Natural killer cell (primary cell): ENCODE measurements around the gene GPX4. TPM values are rescaled to one million over a fixed set of nuclear protein-coding genes. Genes with fewer than 3 reads are reported as not detected.
A peak's percentile ranks its signal among the peaks of the same experiment; 100 is the strongest.

Experiments
- ATAC-seq, 3 donors: fragments of 150-1000 bp in 2 of 3; fragments of 200-7000 bp in 1 of 3; cut with Tn5 transposase; 1 replicate in 1 of 3; 2 replicates in 2 of 3; pipeline ENCODE4 v1.10.0; 2021; ENCODE audit warnings: mild to moderate bottlenecking in 2 of 3, moderate library complexity in 2 of 3
- DNase-seq, 2 donors: peaks; one replicate each; pipeline versions ENCODE4 v3.0.0 to v3.0.0-alpha.2; 2013 to 2021; ENCODE audit warnings: mixed read lengths in 1 of 2
- H3K27ac ChIP-seq: one replicate; pipeline ENCODE4 v1.5.1; 2013; ENCODE audit warnings: mild to moderate bottlenecking, low read length
- H3K27me3 ChIP-seq: one replicate; pipeline ENCODE4 v1.6.1; 2013; ENCODE audit warnings: low read length; ENCODE audit not compliant: control insufficient read depth, insufficient read depth
- H3K36me3 ChIP-seq: one replicate; pipeline ENCODE4 v1.6.1; 2013; ENCODE audit warnings: low read length; ENCODE audit not compliant: control insufficient read depth, insufficient read depth
- H3K4me1 ChIP-seq: one replicate; pipeline ENCODE4 v1.6.1; 2013; ENCODE audit warnings: low read length; ENCODE audit not compliant: control insufficient read depth, insufficient read depth
- H3K4me3 ChIP-seq: one replicate; pipeline ENCODE4 v1.5.1; 2013; ENCODE audit warnings: low read length
- H3K9me3 ChIP-seq: one replicate; pipeline ENCODE4 v1.6.1; 2013; ENCODE audit warnings: low read length; ENCODE audit not compliant: control insufficient read depth, insufficient read depth
- H3K27ac Mint-ChIP-seq, 2 donors: one replicate each; pipeline ENCODE4 v1.8.0; 2022; ENCODE audit warnings: mild to moderate bottlenecking in 2 of 2, mixed read lengths in 2 of 2, moderate library complexity in 1 of 2
- H3K27me3 Mint-ChIP-seq, 2 donors: one replicate each; pipeline ENCODE4 v1.8.0; 2022; ENCODE audit warnings: low read depth in 2 of 2, mixed read lengths in 2 of 2
- H3K36me3 Mint-ChIP-seq: one replicate; pipeline ENCODE4 v1.8.0; 2022; ENCODE audit warnings: mixed read lengths
- H3K4me1 Mint-ChIP-seq, 2 donors: one replicate each; pipeline ENCODE4 v1.8.0; 2022; ENCODE audit warnings: mixed read lengths in 2 of 2
- H3K4me3 Mint-ChIP-seq: one replicate; pipeline ENCODE4 v1.8.0; 2022; ENCODE audit warnings: mild to moderate bottlenecking, moderate library complexity, mixed read lengths
- H3K9me3 Mint-ChIP-seq, 2 donors: one replicate each; pipeline ENCODE4 v1.8.0; 2022; ENCODE audit warnings: mixed read lengths in 2 of 2
- WGBS: methylation state at CpG from one replicate; pipeline ENCODE4 v1.1.7; 2013; ENCODE audit warnings: missing lambda C conversion rate; ENCODE audit not compliant: insufficient coverage; 5-methylcytosine and 5-hydroxymethylcytosine counted together
- intact Hi-C: fragments of 100-400 bp; cut with micrococcal nuclease; formaldehyde crosslinking; loops from one replicate; pipeline ENCODE4 v1.14.2; 2022
- total RNA-seq, 4 donors: library from RNA; stranded (reverse); fragments of 120-200 nt in 1 of 4; gene quantifications; one replicate each; pipeline versions ENCODE4 v1.2.3 to v1.2.4, GENCODE V29; 2013 to 2022
- TF ChIP-seq, protein P1 (sequence below): fragments of 200-600 bp; IDR thresholded peaks from one replicate; pipeline ENCODE4 v1.8.0; 2022; ENCODE audit warnings: antibody characterized with exemption

The GPX4 gene
- total RNA-seq, 3 donors from 2014 or later (not counting 1 experiment from before 2014, with no cell fraction given) = 108 to 126 (median 121) TPM

DNA sequence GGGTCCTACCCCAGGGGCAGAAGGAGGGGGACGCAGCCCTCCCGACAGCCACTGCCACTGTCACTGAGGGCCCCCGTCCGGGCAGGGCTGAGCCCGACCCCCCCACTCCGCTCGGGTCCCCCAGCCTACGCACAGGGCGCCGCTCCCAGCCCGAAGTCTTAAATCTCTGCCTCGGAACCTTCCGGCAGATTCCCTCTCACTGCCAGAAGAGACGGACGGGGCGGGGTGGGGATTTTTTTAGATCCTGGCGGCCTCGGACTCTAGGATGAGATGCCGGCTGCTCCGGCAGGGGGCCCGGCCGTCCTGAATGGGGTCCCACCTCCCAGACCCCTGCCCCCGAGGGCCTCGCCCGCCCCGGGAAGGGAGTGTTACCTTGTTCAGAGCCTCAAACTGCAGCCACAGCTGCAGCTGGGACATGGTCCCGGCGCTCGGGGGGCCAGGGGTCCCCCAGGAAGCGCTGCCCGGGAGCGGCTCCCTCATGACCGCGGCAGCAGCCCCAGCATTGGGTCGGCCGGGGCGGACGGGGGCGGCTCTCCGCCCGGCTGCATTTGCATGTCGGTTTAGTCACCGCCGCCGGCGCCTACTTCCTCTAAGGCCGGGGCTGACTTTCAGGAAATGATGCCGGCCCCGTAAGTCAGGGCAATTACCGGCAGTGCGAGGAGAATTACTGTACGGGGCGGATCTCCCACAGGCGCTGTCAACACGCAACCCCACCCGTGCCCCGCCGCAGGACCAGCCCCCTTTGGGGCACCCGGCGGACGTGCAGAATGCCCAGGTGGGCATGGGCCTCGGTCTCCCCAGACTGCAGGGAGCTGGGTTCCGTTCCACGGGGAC lies 28.1 kb downstream of the GPX4 start:
- peaks cover 6% of the 10 kb centered on the region for H3K36me3 ChIP-seq

DNA sequence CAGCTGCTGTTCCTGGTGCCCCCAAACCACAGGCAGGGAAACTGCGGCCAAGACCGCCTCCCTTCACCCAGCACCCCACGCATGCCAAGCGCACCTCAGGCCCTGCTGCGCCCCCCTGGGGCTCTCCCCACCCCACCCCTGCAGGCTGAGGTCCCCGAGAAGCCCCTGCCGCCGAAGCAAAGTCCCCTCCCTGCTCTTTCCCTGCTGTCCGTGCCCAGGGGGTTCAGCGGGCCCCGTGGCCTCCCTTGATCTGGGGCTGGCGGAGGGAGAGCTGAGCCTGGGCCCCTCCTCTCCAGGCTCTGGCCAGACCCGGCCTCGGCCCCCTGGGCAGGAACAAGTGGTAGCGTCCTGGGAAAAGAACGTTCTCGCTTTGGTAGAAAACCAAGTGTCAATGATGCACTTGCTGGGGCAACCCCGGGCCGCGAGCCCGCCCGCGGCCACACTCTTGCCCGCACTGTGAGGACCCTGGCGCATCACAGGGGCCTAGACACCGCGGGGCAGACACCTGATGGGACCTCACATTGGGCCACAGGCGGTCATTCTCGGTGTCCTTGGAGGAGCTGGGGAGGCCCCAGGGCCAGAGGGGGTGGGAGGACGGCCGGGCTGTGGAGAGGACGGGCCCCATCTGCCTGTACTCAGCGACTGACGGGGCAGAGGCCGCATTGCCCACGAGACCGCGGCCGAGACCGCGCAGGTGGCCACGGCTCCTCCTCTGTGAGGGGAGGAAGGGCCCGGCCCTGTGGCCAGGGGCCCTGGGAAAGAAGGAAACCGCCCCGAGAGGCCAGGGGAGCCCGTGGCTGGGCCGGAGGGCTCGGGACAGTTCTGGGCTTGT lies 29.0 kb downstream of the GPX4 start:
- H3K9me3 ChIP-seq = no peaks in the 10 kb centered on the region
- Mint-ChIP-seq H3K4me3 (peak overlapping the region; percentile 91), H3K27me3 (no peaks in the 10 kb centered on the region), H3K9me3 (no peaks in the 10 kb centered on the region), H3K27ac (peak overlapping the region; percentile 89 to 96), H3K36me3 (no peaks in the 10 kb centered on the region), H3K4me1 (peaks cover 8 to 45% of the 10 kb centered on the region in 2 donors)
- peak; percentile 73 to 77 for DNase-seq
- no peaks in the 10 kb centered on the region for H3K36me3 ChIP-seq
- peak overlapping the region; percentile 88 for H3K27ac ChIP-seq
- peak overlapping the region; percentile 91 for H3K4me3 ChIP-seq
- ATAC-seq = peak; percentile 46 to 63 (median 62)
- H3K27me3 ChIP-seq = no peaks in the 10 kb centered on the region
- intact Hi-C loops = loop anchor here (1.0 to 5.0 kb wide), 3 partner anchors 40 to 73 kb away; partner anchors contain the start of genes SBNO2 and STK11
- TF ChIP-seq, protein P1, sequence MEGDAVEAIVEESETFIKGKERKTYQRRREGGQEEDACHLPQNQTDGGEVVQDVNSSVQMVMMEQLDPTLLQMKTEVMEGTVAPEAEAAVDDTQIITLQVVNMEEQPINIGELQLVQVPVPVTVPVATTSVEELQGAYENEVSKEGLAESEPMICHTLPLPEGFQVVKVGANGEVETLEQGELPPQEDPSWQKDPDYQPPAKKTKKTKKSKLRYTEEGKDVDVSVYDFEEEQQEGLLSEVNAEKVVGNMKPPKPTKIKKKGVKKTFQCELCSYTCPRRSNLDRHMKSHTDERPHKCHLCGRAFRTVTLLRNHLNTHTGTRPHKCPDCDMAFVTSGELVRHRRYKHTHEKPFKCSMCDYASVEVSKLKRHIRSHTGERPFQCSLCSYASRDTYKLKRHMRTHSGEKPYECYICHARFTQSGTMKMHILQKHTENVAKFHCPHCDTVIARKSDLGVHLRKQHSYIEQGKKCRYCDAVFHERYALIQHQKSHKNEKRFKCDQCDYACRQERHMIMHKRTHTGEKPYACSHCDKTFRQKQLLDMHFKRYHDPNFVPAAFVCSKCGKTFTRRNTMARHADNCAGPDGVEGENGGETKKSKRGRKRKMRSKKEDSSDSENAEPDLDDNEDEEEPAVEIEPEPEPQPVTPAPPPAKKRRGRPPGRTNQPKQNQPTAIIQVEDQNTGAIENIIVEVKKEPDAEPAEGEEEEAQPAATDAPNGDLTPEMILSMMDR = no peak
- 5% methylated on average over 48 of the region's 48 CpGs for WGBS
- H3K4me1 ChIP-seq = peaks cover 75% of the 10 kb centered on the region

More for the DNA sequence above, 28.1 kb downstream of the GPX4 start:
- Mint-ChIP-seq H3K36me3 (no peaks in the 10 kb centered on the region), H3K27me3 (no peaks in the 10 kb centered on the region), H3K4me1 (peaks cover 8 to 45% of the 10 kb centered on the region in 2 donors), H3K27ac (peak overlapping the region; percentile 89 to 96), H3K4me3 (peak overlapping the region; percentile 91), H3K9me3 (no peaks in the 10 kb centered on the region)
- under 1% methylated on average over 64 of the region's 64 CpGs for WGBS
- Histone ChIP-seq H3K9me3 (no peaks in the 10 kb centered on the region), H3K27ac (peak overlapping the region; percentile 88), H3K4me1 (peaks cover 75% of the 10 kb centered on the region), H3K27me3 (no peaks in the 10 kb centered on the region), H3K4me3 (peak overlapping the region; percentile 91)
- DNase-seq (peak; percentile 83 to 92), ATAC-seq (peak; percentile 62 to 79 (median 69))
- TF ChIP-seq, protein P1 = no peak
- intact Hi-C loops = loop anchor here (1.0 to 5.0 kb wide), 3 partner anchors 40 to 73 kb away; partner anchors contain the start of genes SBNO2 and STK11

DNA sequence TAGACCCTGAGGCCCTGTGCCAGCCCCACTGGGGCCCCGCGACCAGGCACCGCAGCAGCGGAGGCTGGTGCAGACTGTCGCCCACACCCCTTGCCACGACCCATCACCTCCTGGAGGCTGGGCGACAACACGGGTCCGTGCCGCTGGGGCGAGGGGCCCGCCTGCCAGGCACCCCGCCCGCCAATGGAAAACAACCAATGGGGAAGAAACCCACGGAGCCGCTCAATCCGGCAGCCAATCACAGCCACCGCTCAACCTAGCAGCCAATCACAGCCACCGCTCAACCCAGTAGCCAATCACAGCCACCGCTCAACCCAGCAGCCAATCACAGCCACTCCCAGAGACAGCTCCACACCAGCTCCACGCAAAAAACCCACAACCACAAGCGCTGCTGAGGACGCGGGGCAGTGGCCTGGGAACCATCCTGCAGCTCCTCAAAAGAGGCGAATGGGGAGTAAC lies 29.7 kb downstream of the GPX4 start:
- peaks cover 75% of the 10 kb centered on the region for H3K4me1 ChIP-seq
- peak overlapping the region; percentile 88 for H3K27ac ChIP-seq
- WGBS = 30% methylated on average over 25 of the region's 25 CpGs
- Mint-ChIP-seq H3K9me3 (no peaks in the 10 kb centered on the region), H3K27ac (peak overlapping the region; percentile 89 to 96), H3K27me3 (no peaks in the 10 kb centered on the region), H3K36me3 (no peaks in the 10 kb centered on the region), H3K4me3 (peak overlapping the region; percentile 91), H3K4me1 (peaks cover 8 to 45% of the 10 kb centered on the region in 2 donors)
- H3K36me3 ChIP-seq = no peaks in the 10 kb centered on the region
- peak; percentile 39 to 73 (median 54) for ATAC-seq
- peak; percentile 75 to 90 for DNase-seq
- H3K4me3 ChIP-seq = peak overlapping the region; percentile 91
- H3K27me3 ChIP-seq = no peaks in the 10 kb centered on the region
- TF ChIP-seq, protein P1 = no peak
- no peaks in the 10 kb centered on the region for H3K9me3 ChIP-seq
- intact Hi-C loops = loop anchor here (5.0 kb wide), 2 partner anchors 39 to 59 kb away; partner anchors contain the start of gene SBNO2
